Natural killer cell (primary cell): ENCODE measurements around the gene IGFBPL1. TPM values are rescaled to one million over a fixed set of nuclear protein-coding genes. Genes with fewer than 3 reads are reported as not detected.

Experiments used
- ATAC-seq, 3 donors: fragments of 150-1000 bp in 2 of 3; fragments of 200-7000 bp in 1 of 3; cut with Tn5 transposase; 1 replicate in 1 of 3; 2 replicates in 2 of 3; pipeline ENCODE4 v1.10.0; 2021; ENCODE audit warnings: mild to moderate bottlenecking in 2 of 3, moderate library complexity in 2 of 3
- DNase-seq, 2 donors: peaks; one replicate each; pipeline versions ENCODE4 v3.0.0 to v3.0.0-alpha.2; 2013 to 2021; ENCODE audit warnings: mixed read lengths in 1 of 2
- H3K27ac ChIP-seq: one replicate; pipeline ENCODE4 v1.5.1; 2013; ENCODE audit warnings: mild to moderate bottlenecking, low read length
- H3K27me3 ChIP-seq: one replicate; pipeline ENCODE4 v1.6.1; 2013; ENCODE audit warnings: low read length; ENCODE audit not compliant: control insufficient read depth, insufficient read depth
- H3K36me3 ChIP-seq: one replicate; pipeline ENCODE4 v1.6.1; 2013; ENCODE audit warnings: low read length; ENCODE audit not compliant: control insufficient read depth, insufficient read depth
- H3K4me1 ChIP-seq: one replicate; pipeline ENCODE4 v1.6.1; 2013; ENCODE audit warnings: low read length; ENCODE audit not compliant: control insufficient read depth, insufficient read depth
- H3K4me3 ChIP-seq: one replicate; pipeline ENCODE4 v1.5.1; 2013; ENCODE audit warnings: low read length
- H3K9me3 ChIP-seq: one replicate; pipeline ENCODE4 v1.6.1; 2013; ENCODE audit warnings: low read length; ENCODE audit not compliant: control insufficient read depth, insufficient read depth
- H3K27ac Mint-ChIP-seq, 2 donors: one replicate each; pipeline ENCODE4 v1.8.0; 2022; ENCODE audit warnings: mild to moderate bottlenecking in 2 of 2, mixed read lengths in 2 of 2, moderate library complexity in 1 of 2
- H3K27me3 Mint-ChIP-seq, 2 donors: one replicate each; pipeline ENCODE4 v1.8.0; 2022; ENCODE audit warnings: low read depth in 2 of 2, mixed read lengths in 2 of 2
- H3K36me3 Mint-ChIP-seq: one replicate; pipeline ENCODE4 v1.8.0; 2022; ENCODE audit warnings: mixed read lengths
- H3K4me1 Mint-ChIP-seq, 2 donors: one replicate each; pipeline ENCODE4 v1.8.0; 2022; ENCODE audit warnings: mixed read lengths in 2 of 2
- H3K4me3 Mint-ChIP-seq: one replicate; pipeline ENCODE4 v1.8.0; 2022; ENCODE audit warnings: mild to moderate bottlenecking, moderate library complexity, mixed read lengths
- H3K9me3 Mint-ChIP-seq, 2 donors: one replicate each; pipeline ENCODE4 v1.8.0; 2022; ENCODE audit warnings: mixed read lengths in 2 of 2
- CTCF ChIP-seq: fragments of 200-600 bp; IDR thresholded peaks from one replicate; pipeline ENCODE4 v1.8.0; 2022; ENCODE audit warnings: antibody characterized with exemption
- WGBS: methylation state at CpG from one replicate; pipeline ENCODE4 v1.1.7; 2013; ENCODE audit warnings: missing lambda C conversion rate; ENCODE audit not compliant: insufficient coverage; 5-methylcytosine and 5-hydroxymethylcytosine counted together
- intact Hi-C: fragments of 100-400 bp; cut with micrococcal nuclease; formaldehyde crosslinking; loops from one replicate; pipeline ENCODE4 v1.14.2; 2022
- total RNA-seq, 4 donors: library from RNA; stranded (reverse); fragments of 120-200 nt in 1 of 4; gene quantifications; one replicate each; pipeline versions ENCODE4 v1.2.3 to v1.2.4, GENCODE V29; 2013 to 2022

The IGFBPL1 gene
- total RNA-seq, 3 donors from 2014 or later (not counting 1 experiment from before 2014, with no cell fraction given) = not detected

GRCh38 chr9:38370176-38370575 is 54.1 kb downstream of the IGFBPL1 start:
- Histone ChIP-seq H3K27me3 (no peaks in the 10 kb centered on the region), H3K36me3 (no peaks in the 10 kb centered on the region), H3K4me3 (no peak overlapping the region), H3K4me1 (no peaks in the 10 kb centered on the region), H3K27ac (no peak overlapping the region), H3K9me3 (no peaks in the 10 kb centered on the region)
- ATAC-seq (no peak), DNase-seq (no peak)
- TF ChIP-seq CTCF = no peak
- no peaks in the 10 kb centered on the region for H3K36me3 Mint-ChIP-seq
- no peak overlapping the region for H3K4me3 Mint-ChIP-seq
- H3K9me3 Mint-ChIP-seq = no peaks in the 10 kb centered on the region
- 37% methylated on average over 3 of the region's 4 CpGs for WGBS
- intact Hi-C loops = no loop called here
- peaks cover 17 to 39% of the 10 kb centered on the region in 2 donors for H3K27me3 Mint-ChIP-seq
- no peak overlapping the region for H3K27ac Mint-ChIP-seq
- no peaks in the 10 kb centered on the region for H3K4me1 Mint-ChIP-seq

GRCh38 chr9:38368731-38369130 is 55.5 kb downstream of the IGFBPL1 start:
- no peak for DNase-seq
- no peaks in the 10 kb centered on the region for H3K27me3 ChIP-seq
- Mint-ChIP-seq H3K27me3 (peaks cover 17 to 26% of the 10 kb centered on the region in 2 donors), H3K27ac (no peak overlapping the region), H3K36me3 (no peaks in the 10 kb centered on the region), H3K4me3 (no peak overlapping the region), H3K4me1 (no peaks in the 10 kb centered on the region), H3K9me3 (no peaks in the 10 kb centered on the region)
- no peak overlapping the region for H3K4me3 ChIP-seq
- no peaks in the 10 kb centered on the region for H3K36me3 ChIP-seq
- no peaks in the 10 kb centered on the region for H3K4me1 ChIP-seq
- H3K27ac ChIP-seq = no peak overlapping the region
- no peak for ATAC-seq
- intact Hi-C loops = no loop called here
- H3K9me3 ChIP-seq = no peaks in the 10 kb centered on the region
- TF ChIP-seq CTCF = no peak
- WGBS = 90% methylated on average over 2 of the region's 2 CpGs

GRCh38 chr9:38367898-38368297 is 56.4 kb downstream of the IGFBPL1 start:
- H3K9me3 Mint-ChIP-seq = no peaks in the 10 kb centered on the region
- intact Hi-C loops = no loop called here
- no peak for ATAC-seq
- Histone ChIP-seq H3K27me3 (no peaks in the 10 kb centered on the region), H3K27ac (no peak overlapping the region), H3K4me3 (no peak overlapping the region), H3K9me3 (no peaks in the 10 kb centered on the region), H3K4me1 (peaks cover 3% of the 10 kb centered on the region), H3K36me3 (no peaks in the 10 kb centered on the region)
- TF ChIP-seq CTCF = no peak
- no peaks in the 10 kb centered on the region for H3K36me3 Mint-ChIP-seq
- peaks cover 4% of the 10 kb centered on the region in 2 donors for H3K4me1 Mint-ChIP-seq
- DNase-seq = no peak
- peaks cover 20 to 30% of the 10 kb centered on the region in 2 donors for H3K27me3 Mint-ChIP-seq
- H3K4me3 Mint-ChIP-seq = no peak overlapping the region
- H3K27ac Mint-ChIP-seq = no peak overlapping the region

GRCh38 chr9:38363589-38363925 is 60.7 kb downstream of the IGFBPL1 start:
- no peak for ATAC-seq
- 79% methylated on average over 5 of the region's 5 CpGs for WGBS
- H3K9me3 ChIP-seq = no peaks in the 10 kb centered on the region
- H3K27me3 ChIP-seq = no peaks in the 10 kb centered on the region
- peaks cover 4 to 13% of the 10 kb centered on the region in 2 donors for H3K27me3 Mint-ChIP-seq
- H3K9me3 Mint-ChIP-seq = no peaks in the 10 kb centered on the region
- H3K27ac ChIP-seq = no peak overlapping the region
- TF ChIP-seq CTCF = no peak
- no peak overlapping the region for H3K27ac Mint-ChIP-seq
- peaks cover 3% of the 10 kb centered on the region for H3K4me1 ChIP-seq
- no peak overlapping the region for H3K4me3 ChIP-seq
- no peak overlapping the region for H3K4me3 Mint-ChIP-seq
- no peaks in the 10 kb centered on the region for H3K36me3 Mint-ChIP-seq
- intact Hi-C loops = loop anchor here (1.0 to 5.0 kb wide), 4 partner anchors 275 to 616 kb away; partner anchors contain the start of gene SLC25A51
- H3K4me1 Mint-ChIP-seq = peaks cover 7 to 8% of the 10 kb centered on the region in 2 donors
- no peak for DNase-seq
- H3K36me3 ChIP-seq = no peaks in the 10 kb centered on the region
